GM21528 (cell line): ENCODE data around the gene BHLHE40.
A peak's percentile ranks its signal among the peaks of the same experiment; 100 is the strongest.

Source experiments
- ATAC-seq: cut with Tn5 transposase; IDR thresholded peaks from one replicate; pipeline ENCODE4 v1.9.1; 2021; ENCODE audit warnings: mild to moderate bottlenecking, moderate library complexity; ENCODE audit not compliant: unreplicated experiment, low FRiP score

The BHLHE40 gene

GRCh38 chr3:5016211-5017161, 37.2 kb downstream of the BHLHE40 start:
- ATAC-seq: peak; percentile 46

GRCh38 chr3:5017925-5018531, 38.8 kb downstream of the BHLHE40 start:
- ATAC-seq: no peak

- no peak for ATAC-seq
Observed at GRCh38 chr3:5019411-5020241, 40.4 kb downstream of the BHLHE40 start.

- ATAC-seq: no peak
Observed at GRCh38 chr3:5020242-5020722, 41.0 kb downstream of the BHLHE40 start.

GRCh38 chr3:5021116-5022092, 42.2 kb downstream of the BHLHE40 start:
- no peak for ATAC-seq

- ATAC-seq: peak; percentile 62
Observed at GRCh38 chr3:5022187-5022965, 43.1 kb downstream of the BHLHE40 start.

- ATAC-seq: no peak
Observed at GRCh38 chr3:5022966-5023776, 43.9 kb downstream of the BHLHE40 start.

- no peak for ATAC-seq
Observed at GRCh38 chr3:5023777-5024346, 44.6 kb downstream of the BHLHE40 start.

- no peak for ATAC-seq
Observed at GRCh38 chr3:5026046-5026362, 46.8 kb downstream of the BHLHE40 start.

- ATAC-seq: no peak
Observed at GRCh38 chr3:5029715-5030114, 50.5 kb downstream of the BHLHE40 start.

- no peak for ATAC-seq
Observed at GRCh38 chr3:5030152-5030551, 50.9 kb downstream of the BHLHE40 start.

- ATAC-seq: no peak
Observed at GRCh38 chr3:5032844-5033243, 53.6 kb downstream of the BHLHE40 start.
